HK-2 (cell line): ENCODE results near the gene GOLM1.

ENCODE experiments used
- DNase-seq: peaks from one replicate; pipeline ENCODE4 v3.0.0-alpha.2; 2018; ENCODE audit not compliant: unreplicated experiment

GOLM1 gene

GRCh38 chr9:86045654-86046053 lies 53.7 kb downstream of the GOLM1 start:
- DNase-seq = no peak

DNA sequence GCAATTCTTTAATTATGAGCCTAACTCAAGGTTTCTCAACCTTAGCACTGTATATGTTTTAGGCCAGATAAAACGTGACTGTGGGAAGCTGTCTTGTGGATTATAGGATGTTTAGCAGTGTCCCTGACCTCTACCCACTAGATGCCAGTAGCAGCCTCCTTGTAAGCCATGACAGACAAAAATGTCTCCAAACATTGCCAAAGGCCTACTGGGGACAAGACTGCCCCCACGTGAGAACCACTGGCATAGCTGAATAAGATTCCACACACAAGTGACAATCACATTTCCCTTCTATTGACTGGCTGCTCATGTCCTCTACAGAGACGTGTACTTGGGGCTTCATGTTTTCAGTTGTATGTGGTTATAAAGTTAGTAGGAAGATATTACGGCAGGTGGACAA lies 55.4 kb downstream of the GOLM1 start:
- DNase-seq = no peak

- no peak for DNase-seq
Observed at GRCh38 chr9:86043586-86043985, 55.8 kb downstream of the GOLM1 start.

GRCh38 chr9:86042199-86042978 lies 57.0 kb downstream of the GOLM1 start:
- no peak for DNase-seq

DNA sequence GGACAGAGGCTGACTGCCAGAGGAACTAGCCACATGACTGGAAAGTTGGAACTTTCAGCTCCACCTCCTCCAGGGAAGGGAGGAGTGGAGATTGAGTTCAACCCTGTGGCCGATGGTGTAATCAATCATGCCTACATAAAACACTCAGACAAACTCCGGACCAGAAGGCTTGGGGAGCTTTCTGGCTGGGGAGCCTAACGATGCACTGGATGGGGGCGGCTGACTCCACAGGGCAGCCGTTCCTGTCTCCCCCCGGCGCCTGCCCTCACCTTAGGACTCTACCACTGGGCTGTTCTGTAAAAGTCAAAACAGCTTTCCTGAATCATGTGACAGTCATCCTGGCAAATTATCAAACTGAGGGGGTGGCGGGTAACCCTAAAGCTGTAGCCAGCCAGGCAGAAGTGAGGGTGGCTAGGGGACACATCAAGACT lies 58.0 kb downstream of the GOLM1 start:
- no peak for DNase-seq

GRCh38 chr9:86040861-86041155 lies 58.5 kb downstream of the GOLM1 start:
- DNase-seq = no peak

GRCh38 chr9:86039991-86040860 lies 59.1 kb downstream of the GOLM1 start:
- DNase-seq = no peak

GRCh38 chr9:86036555-86036954 lies 62.8 kb downstream of the GOLM1 start:
- no peak for DNase-seq

DNA sequence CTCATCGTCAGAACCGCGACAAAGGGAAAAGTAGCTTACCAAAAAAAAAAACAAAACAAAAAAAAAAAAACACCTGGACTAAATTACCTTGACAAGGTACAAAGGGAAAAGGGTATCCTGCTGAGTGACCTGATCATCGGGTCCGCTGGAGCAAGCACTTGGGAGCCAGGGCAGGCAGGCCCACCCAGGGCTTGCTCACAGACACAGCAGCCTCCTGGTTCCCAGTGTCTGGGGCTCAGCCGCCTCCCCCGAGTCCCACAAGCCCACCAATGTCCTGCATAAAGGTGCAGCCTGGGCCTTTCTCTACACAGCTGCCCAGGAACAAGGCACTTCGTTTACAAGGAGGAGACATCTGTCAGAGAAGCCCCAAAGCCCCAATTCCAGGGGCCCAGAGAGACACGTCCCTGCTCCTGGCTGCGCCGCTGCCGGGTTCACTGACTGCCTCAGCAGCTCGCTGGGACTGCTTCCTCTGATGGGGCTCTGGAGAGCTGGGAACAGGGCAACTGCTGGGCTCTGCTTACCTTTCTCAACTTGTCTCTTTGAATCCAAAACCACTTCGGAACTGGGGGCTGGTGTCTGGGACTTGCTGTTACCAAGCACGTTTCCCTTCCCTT lies 63.4 kb downstream of the GOLM1 start:
- no peak for DNase-seq

DNA sequence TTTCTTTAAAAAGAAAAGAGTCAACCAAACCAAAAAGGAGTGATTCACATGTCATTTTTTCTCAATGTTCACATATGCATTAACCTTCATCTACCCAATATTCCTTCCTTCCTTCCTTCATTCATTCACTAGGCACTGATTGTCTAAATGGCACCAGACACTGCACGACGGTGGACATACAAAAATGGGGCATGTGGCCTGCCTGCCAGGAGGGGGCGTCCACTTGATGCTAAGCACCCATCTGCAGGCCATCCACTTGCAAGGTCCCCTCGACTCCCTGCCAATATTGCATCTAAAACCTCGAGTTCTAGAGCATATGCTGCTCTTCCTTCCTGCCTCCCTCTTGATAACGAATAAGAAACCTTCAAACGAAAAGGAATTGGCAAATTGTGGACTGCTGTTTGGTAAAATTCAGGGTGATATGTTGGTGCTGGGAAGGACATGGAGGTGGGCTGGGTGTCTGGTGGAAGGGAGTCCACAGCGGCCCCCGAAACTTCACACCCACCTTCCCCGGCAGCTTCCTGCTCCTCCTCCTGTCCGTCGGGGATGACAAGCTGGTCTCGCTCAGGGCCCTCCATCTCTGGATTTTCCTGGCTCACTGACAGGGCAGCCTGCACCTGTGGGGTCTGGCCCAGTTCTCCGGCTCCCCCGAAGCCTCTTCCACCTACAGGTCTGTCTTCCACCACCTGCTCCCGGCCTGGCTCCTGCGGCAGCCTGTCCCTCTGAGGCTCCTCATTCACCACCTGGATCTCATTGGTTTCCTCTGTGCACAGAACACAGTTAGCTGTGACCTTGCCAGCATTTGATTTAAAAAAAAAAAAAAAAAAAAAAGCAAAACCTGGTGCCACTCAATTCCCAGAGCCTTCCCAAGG lies 64.3 kb downstream of the GOLM1 start:
- peak; percentile 25 for DNase-seq

- no peak for DNase-seq
Observed at GRCh38 chr9:86027767-86028166, 71.6 kb downstream of the GOLM1 start.

- DNase-seq = no peak
Observed at GRCh38 chr9:86022687-86023266, 76.6 kb downstream of the GOLM1 start.

- DNase-seq = no peak
Observed at GRCh38 chr9:86021166-86021565, 78.2 kb downstream of the GOLM1 start.

GRCh38 chr9:86020731-86021130 lies 78.6 kb downstream of the GOLM1 start:
- DNase-seq = no peak

- DNase-seq = no peak
Observed at GRCh38 chr9:86009133-86009532, 90.2 kb downstream of the GOLM1 start.

DNA sequence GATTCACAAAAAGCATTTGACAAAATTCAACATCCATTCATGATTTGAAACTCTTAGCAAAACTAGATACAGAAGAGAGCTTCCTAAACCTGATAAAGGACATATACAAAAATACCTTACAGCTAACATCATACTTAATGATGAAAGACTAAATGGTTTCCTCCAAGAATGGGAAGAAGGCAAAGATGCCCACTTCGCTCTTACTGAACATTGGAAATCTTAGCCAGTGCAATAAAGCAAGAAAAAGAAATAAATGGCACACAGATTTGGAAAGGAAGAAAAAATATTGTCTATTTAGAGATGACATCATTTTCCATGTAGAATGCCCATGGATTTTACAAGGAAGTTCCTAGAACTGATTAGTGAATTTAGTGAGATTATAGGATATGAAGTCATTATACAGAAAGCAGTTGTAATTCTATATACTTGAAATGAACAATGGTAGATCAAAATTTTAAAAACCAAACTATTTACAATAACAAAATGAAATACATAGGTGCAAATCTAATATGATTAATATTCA lies 94.0 kb downstream of the GOLM1 start:
- DNase-seq = no peak

GRCh38 chr9:85995599-85995998 lies 103.8 kb downstream of the GOLM1 start:
- no peak for DNase-seq

GRCh38 chr9:85995097-85995496 lies 104.3 kb downstream of the GOLM1 start:
- DNase-seq = no peak

DNA sequence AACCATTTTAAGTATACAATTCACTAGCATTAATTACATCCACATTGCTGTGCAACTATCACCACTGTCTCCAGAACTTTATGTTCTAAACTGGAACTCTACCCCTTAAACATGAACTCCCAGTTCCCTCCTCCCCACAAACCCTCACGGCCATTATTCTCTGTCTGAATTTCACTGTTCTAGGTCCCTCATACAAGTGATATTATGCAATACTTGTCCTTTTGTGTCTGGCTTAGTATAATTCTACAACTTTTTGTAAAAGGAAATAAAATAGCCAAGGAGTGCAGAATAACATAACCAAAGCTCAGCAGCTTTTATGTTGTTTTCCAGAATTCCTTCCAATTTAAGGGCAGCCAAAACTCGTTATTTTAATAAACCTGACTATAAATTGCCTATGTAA lies 105.2 kb downstream of the GOLM1 start:
- no peak for DNase-seq

DNA sequence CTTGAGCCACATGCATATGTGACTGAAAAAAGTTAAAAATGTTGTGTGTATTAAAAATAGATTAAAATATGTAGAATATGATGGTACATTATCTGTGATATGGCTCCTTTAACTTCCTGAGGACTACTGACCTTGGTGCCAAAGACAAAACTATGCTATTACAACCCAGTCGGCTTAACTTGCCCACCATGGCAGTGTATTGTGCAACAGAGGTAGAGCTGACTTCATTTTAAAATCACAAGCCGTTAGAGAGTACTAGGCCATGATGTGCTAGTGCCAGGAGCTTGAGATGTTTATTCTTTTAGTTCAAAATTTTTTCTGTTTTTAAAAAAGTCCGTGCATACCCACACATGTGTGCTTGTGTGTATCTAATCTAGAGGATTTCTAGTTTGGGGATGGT lies 112.1 kb downstream of the GOLM1 start:
- no peak for DNase-seq

GRCh38 chr9:85984457-85984856 lies 114.9 kb downstream of the GOLM1 start:
- no peak for DNase-seq
